Astrocyte of the hippocampus (primary cell): ENCODE results near the gene IFRD1.

Experiments used
- DNase-seq: peaks from one replicate; pipeline ENCODE4 v3.0.0; 2011; ENCODE audit warnings: low read depth, low spot score

IFRD1 gene

GRCh38 chr7:112487457-112488263 is 37.4 kb downstream of the IFRD1 start:
- no peak for DNase-seq

GRCh38 chr7:112488264-112488552 is 37.9 kb downstream of the IFRD1 start:
- no peak for DNase-seq

- no peak for DNase-seq
These were observed 41.9 kb downstream of the IFRD1 start for GRCh38 chr7:112492186-112492585.

- no peak for DNase-seq
These were observed 44.4 kb downstream of the IFRD1 start for GRCh38 chr7:112494656-112495055.

GRCh38 chr7:112495156-112495788 is 45.0 kb downstream of the IFRD1 start:
- DNase-seq = no peak

- DNase-seq = peak; percentile 82
These were observed 45.7 kb downstream of the IFRD1 start for GRCh38 chr7:112495810-112496462.

- DNase-seq = peak; percentile 9
These were observed 47.2 kb downstream of the IFRD1 start for GRCh38 chr7:112497481-112497880.

- DNase-seq = peak; percentile 12
These were observed 50.4 kb downstream of the IFRD1 start for GRCh38 chr7:112500619-112501018.

- DNase-seq = no peak
These were observed 51.7 kb downstream of the IFRD1 start for GRCh38 chr7:112501801-112502503.

- no peak for DNase-seq
These were observed 52.4 kb downstream of the IFRD1 start for GRCh38 chr7:112502700-112503099.

GRCh38 chr7:112503361-112503972 is 53.2 kb downstream of the IFRD1 start:
- no peak for DNase-seq

- DNase-seq = no peak
These were observed 53.9 kb downstream of the IFRD1 start for GRCh38 chr7:112504093-112504695.

GRCh38 chr7:112505495-112505894 is 55.2 kb downstream of the IFRD1 start:
- DNase-seq = no peak

GRCh38 chr7:112508404-112508803 is 58.1 kb downstream of the IFRD1 start:
- DNase-seq = no peak

- DNase-seq = no peak
These were observed 59.1 kb downstream of the IFRD1 start for GRCh38 chr7:112509402-112509801.

GRCh38 chr7:112510001-112510742 is 59.9 kb downstream of the IFRD1 start:
- peak; percentile 61 for DNase-seq

- no peak for DNase-seq
These were observed 60.5 kb downstream of the IFRD1 start for GRCh38 chr7:112510743-112511110.

GRCh38 chr7:112511451-112512202 is 61.4 kb downstream of the IFRD1 start:
- no peak for DNase-seq

- DNase-seq = no peak
These were observed 62.4 kb downstream of the IFRD1 start for GRCh38 chr7:112512451-112513210.
